Stimulated activated CD4-positive, alpha-beta T cell treated with anti-CD3 and anti-CD28 coated beads, Interleukin-12 subunit alpha, Interleukin-12 subunit beta, amount 100 ng/mL, for 4 hours (primary cell): Measurements from ENCODE around the gene IFT52.
"Not testable (repeated sequence)": the region's sequence is repeated elsewhere in the genome, so short reads cannot be mapped to it uniquely, and the experiment has no call there.

Experiments
- DNase-seq: peaks from one replicate; pipeline ENCODE4 v3.0.0-alpha.2; 2020

The IFT52 gene

GRCh38 chr20:43569282-43569681, 21.5 kb upstream of the IFT52 start:
- no peak for DNase-seq

GRCh38 chr20:43570496-43570895, 20.2 kb upstream of the IFT52 start:
- no peak for DNase-seq

GRCh38 chr20:43571310-43571709, 19.4 kb upstream of the IFT52 start:
- no peak for DNase-seq

GRCh38 chr20:43571771-43572170, 19.0 kb upstream of the IFT52 start:
- DNase-seq = no peak

GRCh38 chr20:43572891-43573290, 17.8 kb upstream of the IFT52 start:
- no peak for DNase-seq

- no peak for DNase-seq
Measured at GRCh38 chr20:43576108-43576507, 14.6 kb upstream of the IFT52 start.

GRCh38 chr20:43579861-43580793, 10.6 kb upstream of the IFT52 start:
- no peak for DNase-seq

- DNase-seq = no peak
Measured at GRCh38 chr20:43583133-43583864, 7.4 kb upstream of the IFT52 start.

- no peak for DNase-seq
Measured at GRCh38 chr20:43583982-43584432, 6.7 kb upstream of the IFT52 start.

GRCh38 chr20:43584448-43585136, 6.1 kb upstream of the IFT52 start:
- no peak for DNase-seq

GRCh38 chr20:43586641-43587040, 4.1 kb upstream of the IFT52 start:
- no peak for DNase-seq

- DNase-seq = not testable (repeated sequence)
Measured at GRCh38 chr20:43588526-43588925, 2.2 kb upstream of the IFT52 start.

GRCh38 chr20:43590036-43590391, 723 bp upstream of the IFT52 start:
- no peak for DNase-seq

GRCh38 chr20:43601960-43602359, 11.2 kb downstream of the IFT52 start:
- not testable (repeated sequence) for DNase-seq

GRCh38 chr20:43603124-43603523, 12.4 kb downstream of the IFT52 start:
- no peak for DNase-seq

GRCh38 chr20:43605715-43606114, 15.0 kb downstream of the IFT52 start:
- DNase-seq = no peak

- DNase-seq = not testable (repeated sequence)
Measured at GRCh38 chr20:43607278-43607677, 16.5 kb downstream of the IFT52 start.

- no peak for DNase-seq
Measured at GRCh38 chr20:43631598-43631997, 40.9 kb downstream of the IFT52 start.

- no peak for DNase-seq
Measured at GRCh38 chr20:43636429-43636828, 45.7 kb downstream of the IFT52 start.

GRCh38 chr20:43642548-43642947, 51.8 kb downstream of the IFT52 start:
- no peak for DNase-seq

GRCh38 chr20:43650997-43651525, 60.3 kb downstream of the IFT52 start:
- no peak for DNase-seq

GRCh38 chr20:43651650-43652184, 61.0 kb downstream of the IFT52 start:
- DNase-seq = not testable (repeated sequence)

GRCh38 chr20:43653966-43654365, 63.2 kb downstream of the IFT52 start:
- no peak for DNase-seq
